WTC11 (cell line): ENCODE results near the gene ZNF121. TPM values are rescaled to one million over a fixed set of nuclear protein-coding genes. Genes with fewer than 3 reads are reported as not detected.

Experiments
- ATAC-seq: fragments of 200-7000 bp; cut with Tn5 transposase; 2 replicates; pipeline ENCODE4 v1.10.0; 2021; ENCODE audit warnings: mild to moderate bottlenecking, moderate library complexity
- CTCF ChIA-PET: fragments of 300-600 bp; sonication (Branson Sonifier 250); formaldehyde crosslinking; loops from one replicate; lab custom pipeline; 2021; ENCODE audit warnings: antibody characterized with exemption; lab: Charles Lee
- POLR2A ChIA-PET: fragments of 350-600 bp; sonication (Branson Sonifier 250); formaldehyde crosslinking; loops from one replicate; lab custom pipeline; 2021; ENCODE audit warnings: antibody characterized with exemption; lab: Charles Lee
- DNase-seq: peaks from one replicate; pipeline ENCODE4 v3.0.0; 2021; ENCODE audit warnings: low spot score
- H3K27ac Mint-ChIP-seq: 2 replicates; pipeline ENCODE4 v1.8.0; 2021; ENCODE audit warnings: mixed read lengths
- H3K27me3 Mint-ChIP-seq: 2 replicates; pipeline ENCODE4 v1.8.0; 2021; ENCODE audit warnings: low read depth, mild to moderate bottlenecking, moderate library complexity, mixed read lengths
- H3K36me3 Mint-ChIP-seq: 2 replicates; pipeline ENCODE4 v1.8.0; 2021; ENCODE audit warnings: mixed read lengths
- H3K4me1 Mint-ChIP-seq: 2 replicates; pipeline ENCODE4 v1.8.0; 2022; ENCODE audit warnings: mixed read lengths
- H3K4me3 Mint-ChIP-seq: 2 replicates; pipeline ENCODE4 v1.8.0; 2021; ENCODE audit warnings: mild to moderate bottlenecking, moderate library complexity, mixed read lengths
- H3K9me3 Mint-ChIP-seq: 2 replicates; pipeline ENCODE4 v1.8.0; 2021; ENCODE audit warnings: mixed read lengths
- EMX1 ChIP-seq: fragments of 250-450 bp; sonication (Bioruptor Pico); IDR thresholded peaks from 2 replicates; pipeline ENCODE4 v1.8.0; 2021; ENCODE audit warnings: mild to moderate bottlenecking
- JAZF1 ChIP-seq: fragments of 250-450 bp; sonication (Bioruptor Pico); IDR thresholded peaks from 2 replicates; pipeline ENCODE4 v1.9.0; 2021; ENCODE audit warnings: moderate library complexity, mild to moderate bottlenecking, inconsistent platforms
- SMAD4 ChIP-seq: sonication (generic); formaldehyde crosslinking; IDR thresholded peaks from 2 replicates; pipeline ENCODE4 v1.8.0; 2022; ENCODE audit warnings: mild to moderate bottlenecking, missing genetic modification reagents
- TCF7 ChIP-seq: sonication (generic); formaldehyde crosslinking; IDR thresholded peaks from 2 replicates; pipeline ENCODE4 v1.8.0; 2022; ENCODE audit warnings: mild to moderate bottlenecking, low read depth, missing genetic modification reagents, moderate library complexity
- total RNA-seq: library from RNA; stranded (reverse); gene quantifications from 3 replicates; pipeline ENCODE4 v1.2.3, GENCODE V29; 2021
- TF ChIP-seq, protein P1 (sequence below): sonication (generic); formaldehyde crosslinking; IDR thresholded peaks from 2 replicates; pipeline ENCODE4 v1.8.1; 2023; ENCODE audit warnings: mild to moderate bottlenecking, missing genetic modification reagents, borderline replicate concordance
- TF ChIP-seq, protein P2 (sequence below): fragments of 250-450 bp; sonication (Bioruptor Pico); conservative IDR thresholded peaks from 2 replicates; pipeline ENCODE4 v1.9.0; 2021; ENCODE audit warnings: mild to moderate bottlenecking
- TF ChIP-seq, protein P3 (sequence below): sonication (generic); formaldehyde crosslinking; IDR thresholded peaks from 2 replicates; pipeline ENCODE4 v1.8.1; 2022; ENCODE audit warnings: mild to moderate bottlenecking, moderate library complexity, missing genetic modification reagents
- TF ChIP-seq, protein P4 (sequence below): sonication (generic); formaldehyde crosslinking; IDR thresholded peaks from 2 replicates; pipeline ENCODE4 v1.8.1; 2023; ENCODE audit warnings: mild to moderate bottlenecking, moderate library complexity, missing genetic modification reagents
- TF ChIP-seq, protein P5 (sequence below): sonication (generic); formaldehyde crosslinking; IDR thresholded peaks from 2 replicates; pipeline ENCODE4 v1.8.0; 2023; ENCODE audit warnings: mild to moderate bottlenecking, missing genetic modification reagents
- TF ChIP-seq, protein P6 (sequence below): sonication (generic); formaldehyde crosslinking; IDR thresholded peaks from 2 replicates; pipeline ENCODE4 v1.8.0; 2022; ENCODE audit warnings: mild to moderate bottlenecking, missing genetic modification reagents
- TF ChIP-seq, protein P7 (sequence below): sonication (generic); formaldehyde crosslinking; conservative IDR thresholded peaks from 2 replicates; pipeline ENCODE4 v1.8.1; 2022; ENCODE audit warnings: mild to moderate bottlenecking, missing genetic modification reagents

The ZNF121 gene
- total RNA-seq, 1 experiment from 2014 or later = 203 TPM

DNA sequence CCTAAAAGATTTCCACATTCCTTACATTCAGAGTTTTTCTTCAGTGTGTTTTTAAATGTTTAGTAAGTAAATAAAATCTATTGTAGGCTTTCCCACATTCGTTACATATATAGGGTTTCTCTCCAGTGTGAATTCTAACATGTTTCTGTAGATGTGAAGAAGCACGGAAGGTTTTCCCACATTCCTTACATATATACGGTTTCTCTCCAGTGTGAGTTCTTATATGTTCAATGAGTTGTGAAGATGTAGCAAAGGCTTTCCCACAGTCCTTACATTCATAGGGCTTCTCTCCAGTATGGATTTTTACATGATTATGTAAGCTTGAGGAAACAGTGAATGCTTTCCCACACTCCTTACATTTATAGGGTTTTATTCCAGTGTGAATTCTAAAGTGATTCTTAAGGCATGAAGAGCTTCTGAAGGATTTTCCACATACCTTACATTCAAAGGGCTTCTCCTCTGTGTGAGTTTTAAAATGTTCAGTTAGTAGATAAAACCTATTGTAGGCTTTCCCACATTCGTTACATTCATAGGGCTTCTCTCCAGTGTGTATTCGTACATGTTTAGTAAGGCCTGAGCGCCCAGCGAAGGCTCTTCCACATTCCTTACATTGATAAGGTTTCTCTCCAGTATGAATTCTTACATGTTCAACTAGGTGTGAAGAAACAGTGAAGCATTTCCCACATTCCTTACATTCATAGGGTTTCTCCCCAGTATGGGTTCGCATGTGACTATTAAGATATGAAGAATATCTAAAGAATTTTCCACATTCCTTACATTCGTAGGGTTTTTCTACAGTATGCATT lies 18.2 kb downstream of the ZNF121 start:
- no peak overlapping the region for H3K4me3 Mint-ChIP-seq
- ChIA-PET CTCF (no interaction called here), POLR2A (no interaction called here)
- ATAC-seq (no peak; the same call in 1 of the 2 replicates), DNase-seq (no peak)
- peaks cover 46% of the 10 kb centered on the region for H3K9me3 Mint-ChIP-seq
- TF ChIP-seq SMAD4 (CRISPR knock-in tag) = no peak
- TF ChIP-seq EMX1 (CRISPR knock-in tag) = no peak
- TF ChIP-seq, protein P1, sequence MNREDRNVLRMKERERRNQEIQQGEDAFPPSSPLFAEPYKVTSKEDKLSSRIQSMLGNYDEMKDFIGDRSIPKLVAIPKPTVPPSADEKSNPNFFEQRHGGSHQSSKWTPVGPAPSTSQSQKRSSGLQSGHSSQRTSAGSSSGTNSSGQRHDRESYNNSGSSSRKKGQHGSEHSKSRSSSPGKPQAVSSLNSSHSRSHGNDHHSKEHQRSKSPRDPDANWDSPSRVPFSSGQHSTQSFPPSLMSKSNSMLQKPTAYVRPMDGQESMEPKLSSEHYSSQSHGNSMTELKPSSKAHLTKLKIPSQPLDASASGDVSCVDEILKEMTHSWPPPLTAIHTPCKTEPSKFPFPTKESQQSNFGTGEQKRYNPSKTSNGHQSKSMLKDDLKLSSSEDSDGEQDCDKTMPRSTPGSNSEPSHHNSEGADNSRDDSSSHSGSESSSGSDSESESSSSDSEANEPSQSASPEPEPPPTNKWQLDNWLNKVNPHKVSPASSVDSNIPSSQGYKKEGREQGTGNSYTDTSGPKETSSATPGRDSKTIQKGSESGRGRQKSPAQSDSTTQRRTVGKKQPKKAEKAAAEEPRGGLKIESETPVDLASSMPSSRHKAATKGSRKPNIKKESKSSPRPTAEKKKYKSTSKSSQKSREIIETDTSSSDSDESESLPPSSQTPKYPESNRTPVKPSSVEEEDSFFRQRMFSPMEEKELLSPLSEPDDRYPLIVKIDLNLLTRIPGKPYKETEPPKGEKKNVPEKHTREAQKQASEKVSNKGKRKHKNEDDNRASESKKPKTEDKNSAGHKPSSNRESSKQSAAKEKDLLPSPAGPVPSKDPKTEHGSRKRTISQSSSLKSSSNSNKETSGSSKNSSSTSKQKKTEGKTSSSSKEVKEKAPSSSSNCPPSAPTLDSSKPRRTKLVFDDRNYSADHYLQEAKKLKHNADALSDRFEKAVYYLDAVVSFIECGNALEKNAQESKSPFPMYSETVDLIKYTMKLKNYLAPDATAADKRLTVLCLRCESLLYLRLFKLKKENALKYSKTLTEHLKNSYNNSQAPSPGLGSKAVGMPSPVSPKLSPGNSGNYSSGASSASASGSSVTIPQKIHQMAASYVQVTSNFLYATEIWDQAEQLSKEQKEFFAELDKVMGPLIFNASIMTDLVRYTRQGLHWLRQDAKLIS (CRISPR knock-in tag) = no peak
- TF ChIP-seq, protein P2, sequence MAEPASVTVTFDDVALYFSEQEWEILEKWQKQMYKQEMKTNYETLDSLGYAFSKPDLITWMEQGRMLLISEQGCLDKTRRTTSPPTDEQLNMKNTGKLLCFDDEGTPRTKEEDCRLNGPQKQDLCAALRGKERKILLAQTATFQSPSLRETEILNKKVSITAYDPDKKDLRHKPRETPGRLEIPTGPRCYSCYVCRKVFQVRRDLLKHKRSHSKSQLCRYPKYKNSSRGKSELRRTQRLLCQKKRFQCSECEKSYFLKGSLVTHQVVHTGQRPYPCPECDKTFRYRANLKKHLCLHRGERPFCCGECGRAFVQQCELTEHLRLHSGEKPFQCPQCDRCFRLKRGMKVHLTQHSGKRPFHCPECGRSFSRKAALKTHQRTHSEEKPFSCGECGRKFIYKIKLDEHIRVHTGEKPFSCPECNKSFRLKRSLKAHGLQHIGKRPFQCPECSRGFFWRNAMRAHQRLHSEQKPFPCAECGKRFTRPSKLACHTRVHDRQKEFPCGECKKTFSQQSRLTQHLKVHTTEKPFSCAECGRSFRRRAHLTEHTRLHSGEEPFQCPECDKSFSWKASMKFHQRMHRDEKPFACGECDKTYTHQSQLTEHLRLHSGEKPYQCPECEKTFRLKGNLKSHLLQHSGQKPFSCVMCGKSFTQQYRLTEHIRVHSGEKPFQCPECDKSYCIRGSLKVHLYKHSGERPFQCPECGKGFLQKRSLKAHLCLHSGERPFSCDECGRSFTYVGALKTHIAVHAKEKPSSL (CRISPR knock-in tag) = 0 out of 2 replicates have a peak, but pooled peaks have one; percentile 47
- H3K4me1 Mint-ChIP-seq = no peaks in the 10 kb centered on the region; the same call in 1 of the 2 replicates
- H3K36me3 Mint-ChIP-seq = peaks cover 93% of the 10 kb centered on the region
- peaks cover 11% of the 10 kb centered on the region for H3K27me3 Mint-ChIP-seq
- H3K27ac Mint-ChIP-seq = no peak overlapping the region

DNA sequence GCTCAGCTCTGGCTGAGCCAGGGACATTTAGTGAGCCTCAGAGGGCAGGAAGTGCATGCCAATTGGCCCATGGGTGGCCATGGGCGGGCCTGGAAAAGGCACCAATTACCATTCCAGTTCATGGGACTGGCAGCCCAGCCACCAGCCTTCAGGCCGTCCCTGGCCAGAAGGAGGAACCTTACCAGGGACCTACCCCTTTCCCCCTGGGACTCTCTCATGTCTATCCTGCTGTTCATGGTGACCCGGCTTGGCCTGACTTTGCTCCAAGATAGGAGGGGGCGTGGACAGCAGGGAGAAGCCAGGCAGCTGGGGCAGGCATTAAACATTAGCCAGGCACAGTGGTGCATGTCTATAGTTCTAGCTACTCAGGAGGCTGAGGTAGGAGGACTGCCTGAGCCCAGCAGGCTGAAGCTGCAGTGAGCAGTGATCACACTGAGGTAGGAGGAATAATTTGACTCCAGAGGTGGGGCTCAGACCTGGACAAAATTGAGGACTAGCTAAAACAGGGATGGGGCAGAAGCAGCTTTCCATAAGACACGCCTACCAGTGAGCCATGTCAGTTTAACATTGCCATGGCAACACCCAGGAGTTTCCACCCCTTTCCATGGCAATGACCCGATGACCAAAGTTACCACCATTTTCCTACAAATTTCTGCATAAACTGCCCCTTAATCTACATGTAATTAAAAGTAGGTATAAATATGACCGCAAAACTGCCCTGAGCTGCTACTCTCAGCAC lies 31.6 kb downstream of the ZNF121 start:
- Mint-ChIP-seq H3K9me3 (peaks cover 49% of the 10 kb centered on the region), H3K27me3 (peaks cover 3% of the 10 kb centered on the region; the same call in 1 of the 2 replicates), H3K36me3 (peaks cover 24% of the 10 kb centered on the region), H3K27ac (no peak overlapping the region), H3K4me3 (no peak overlapping the region), H3K4me1 (no peaks in the 10 kb centered on the region)
- ATAC-seq (peak; percentile 59), DNase-seq (no peak)
- CTCF ChIA-PET = no interaction called here
- POLR2A ChIA-PET = interaction anchor here (0.5 to 1.3 kb wide), 2 partner anchors 10 to 25 kb away, joined by 3 to 4 read pairs; no protein-coding TSS in a partner anchor
- TF ChIP-seq, protein P3, sequence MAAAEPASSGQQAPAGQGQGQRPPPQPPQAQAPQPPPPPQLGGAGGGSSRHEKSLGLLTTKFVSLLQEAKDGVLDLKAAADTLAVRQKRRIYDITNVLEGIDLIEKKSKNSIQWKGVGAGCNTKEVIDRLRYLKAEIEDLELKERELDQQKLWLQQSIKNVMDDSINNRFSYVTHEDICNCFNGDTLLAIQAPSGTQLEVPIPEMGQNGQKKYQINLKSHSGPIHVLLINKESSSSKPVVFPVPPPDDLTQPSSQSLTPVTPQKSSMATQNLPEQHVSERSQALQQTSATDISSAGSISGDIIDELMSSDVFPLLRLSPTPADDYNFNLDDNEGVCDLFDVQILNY = no peak
- TF ChIP-seq, protein P4, sequence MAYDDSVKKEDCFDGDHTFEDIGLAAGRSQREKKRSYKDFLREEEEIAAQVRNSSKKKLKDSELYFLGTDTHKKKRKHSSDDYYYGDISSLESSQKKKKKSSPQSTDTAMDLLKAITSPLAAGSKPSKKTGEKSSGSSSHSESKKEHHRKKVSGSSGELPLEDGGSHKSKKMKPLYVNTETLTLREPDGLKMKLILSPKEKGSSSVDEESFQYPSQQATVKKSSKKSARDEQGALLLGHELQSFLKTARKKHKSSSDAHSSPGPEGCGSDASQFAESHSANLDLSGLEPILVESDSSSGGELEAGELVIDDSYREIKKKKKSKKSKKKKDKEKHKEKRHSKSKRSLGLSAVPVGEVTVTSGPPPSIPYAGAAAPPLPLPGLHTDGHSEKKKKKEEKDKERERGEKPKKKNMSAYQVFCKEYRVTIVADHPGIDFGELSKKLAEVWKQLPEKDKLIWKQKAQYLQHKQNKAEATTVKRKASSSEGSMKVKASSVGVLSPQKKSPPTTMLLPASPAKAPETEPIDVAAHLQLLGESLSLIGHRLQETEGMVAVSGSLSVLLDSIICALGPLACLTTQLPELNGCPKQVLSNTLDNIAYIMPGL (CRISPR knock-in tag) = no peak
- TF ChIP-seq JAZF1 = no peak
- TF ChIP-seq, protein P5, sequence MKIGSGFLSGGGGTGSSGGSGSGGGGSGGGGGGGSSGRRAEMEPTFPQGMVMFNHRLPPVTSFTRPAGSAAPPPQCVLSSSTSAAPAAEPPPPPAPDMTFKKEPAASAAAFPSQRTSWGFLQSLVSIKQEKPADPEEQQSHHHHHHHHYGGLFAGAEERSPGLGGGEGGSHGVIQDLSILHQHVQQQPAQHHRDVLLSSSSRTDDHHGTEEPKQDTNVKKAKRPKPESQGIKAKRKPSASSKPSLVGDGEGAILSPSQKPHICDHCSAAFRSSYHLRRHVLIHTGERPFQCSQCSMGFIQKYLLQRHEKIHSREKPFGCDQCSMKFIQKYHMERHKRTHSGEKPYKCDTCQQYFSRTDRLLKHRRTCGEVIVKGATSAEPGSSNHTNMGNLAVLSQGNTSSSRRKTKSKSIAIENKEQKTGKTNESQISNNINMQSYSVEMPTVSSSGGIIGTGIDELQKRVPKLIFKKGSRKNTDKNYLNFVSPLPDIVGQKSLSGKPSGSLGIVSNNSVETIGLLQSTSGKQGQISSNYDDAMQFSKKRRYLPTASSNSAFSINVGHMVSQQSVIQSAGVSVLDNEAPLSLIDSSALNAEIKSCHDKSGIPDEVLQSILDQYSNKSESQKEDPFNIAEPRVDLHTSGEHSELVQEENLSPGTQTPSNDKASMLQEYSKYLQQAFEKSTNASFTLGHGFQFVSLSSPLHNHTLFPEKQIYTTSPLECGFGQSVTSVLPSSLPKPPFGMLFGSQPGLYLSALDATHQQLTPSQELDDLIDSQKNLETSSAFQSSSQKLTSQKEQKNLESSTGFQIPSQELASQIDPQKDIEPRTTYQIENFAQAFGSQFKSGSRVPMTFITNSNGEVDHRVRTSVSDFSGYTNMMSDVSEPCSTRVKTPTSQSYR (CRISPR knock-in tag) = no peak
- no peak for TF ChIP-seq TCF7 (CRISPR knock-in tag)
- TF ChIP-seq, protein P6, sequence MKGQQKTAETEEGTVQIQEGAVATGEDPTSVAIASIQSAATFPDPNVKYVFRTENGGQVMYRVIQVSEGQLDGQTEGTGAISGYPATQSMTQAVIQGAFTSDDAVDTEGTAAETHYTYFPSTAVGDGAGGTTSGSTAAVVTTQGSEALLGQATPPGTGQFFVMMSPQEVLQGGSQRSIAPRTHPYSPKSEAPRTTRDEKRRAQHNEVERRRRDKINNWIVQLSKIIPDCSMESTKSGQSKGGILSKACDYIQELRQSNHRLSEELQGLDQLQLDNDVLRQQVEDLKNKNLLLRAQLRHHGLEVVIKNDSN (CRISPR knock-in tag) = no peak
- TF ChIP-seq, protein P2 (CRISPR knock-in tag) = no peak
- TF ChIP-seq, protein P7, sequence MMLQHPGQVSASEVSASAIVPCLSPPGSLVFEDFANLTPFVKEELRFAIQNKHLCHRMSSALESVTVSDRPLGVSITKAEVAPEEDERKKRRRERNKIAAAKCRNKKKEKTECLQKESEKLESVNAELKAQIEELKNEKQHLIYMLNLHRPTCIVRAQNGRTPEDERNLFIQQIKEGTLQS (CRISPR knock-in tag) = no peak
